ENCODE data around the gene TM4SF4. TPM values are rescaled to one million over a fixed set of nuclear protein-coding genes. Genes with fewer than 3 reads are reported as not detected.

TM4SF4 gene
- total RNA-seq, 4 donors from 2014 or later, result 3.4 TPM; not detected in 3

- Histone ChIP-seq H3K27me3 (no peaks in the 10 kb centered on the region), H3K4me3 (replicated peaks in 1 of 3) (no peak overlapping the region), H3K9me3 (no peaks in the 10 kb centered on the region), H3K36me3 (no peaks in the 10 kb centered on the region), H3K4me1 (peaks cover 39 to 66% of the 10 kb centered on the region in 2 donors), H3K27ac (peak overlapping the region; percentile 68 to 95 (median 84))
- intact Hi-C loops (cut with DNase I), result loop anchor here (10.0 kb wide), 1 partner anchor 51 kb away; no protein-coding TSS in a partner anchor
- DNase-seq, result no peak
- 92 to 94% methylated on average over 4 of the region's 4 CpGs for WGBS, 2 donors
- TF ChIP-seq POLR2A (IDR thresholded peaks at IDR 0.05) (no peak), CTCF (IDR thresholded peaks at IDR 0.05) (no peak)
Observed at GRCh38 chr3:149534082-149534481, 59.6 kb downstream of the TM4SF4 start.

- DNase-seq, result peak; percentile 85 to 89
- Histone ChIP-seq H3K36me3 (no peaks in the 10 kb centered on the region), H3K27ac (peak overlapping the region; percentile 80 to 95 (median 84)), H3K4me3 (replicated peaks in 1 of 3) (no peak overlapping the region), H3K27me3 (no peaks in the 10 kb centered on the region), H3K9me3 (no peaks in the 10 kb centered on the region), H3K4me1 (peaks cover 39 to 73% of the 10 kb centered on the region in 2 donors)
- WGBS, 2 donors, result 27 to 28% methylated on average over 3 of the region's 3 CpGs
- intact Hi-C loops (cut with DNase I), result loop anchor here (10.0 kb wide), 1 partner anchor 50 kb away; no protein-coding TSS in a partner anchor
- TF ChIP-seq CTCF (IDR thresholded peaks at IDR 0.05) (no peak), POLR2A (IDR thresholded peaks at IDR 0.05) (peak in 1 of 2 donors; percentile 34)
Observed at GRCh38 chr3:149534671-149535332, 60.3 kb downstream of the TM4SF4 start.

GRCh38 chr3:149535333-149535685 lies 60.8 kb downstream of the TM4SF4 start:
- Histone ChIP-seq H3K4me1 (peaks cover 39 to 77% of the 10 kb centered on the region in 2 donors), H3K9me3 (no peaks in the 10 kb centered on the region), H3K27ac (peak overlapping the region; percentile 80 to 95 (median 84)), H3K36me3 (no peaks in the 10 kb centered on the region), H3K4me3 (replicated peaks in 1 of 3) (no peak overlapping the region), H3K27me3 (no peaks in the 10 kb centered on the region)
- WGBS, 2 donors, result 32 to 37% methylated on average over 8 of the region's 8 CpGs
- intact Hi-C loops (cut with DNase I), result loop anchor here (10.0 kb wide), 1 partner anchor 49 kb away; no protein-coding TSS in a partner anchor
- DNase-seq, result no peak
- TF ChIP-seq CTCF (IDR thresholded peaks at IDR 0.05) (no peak), POLR2A (IDR thresholded peaks at IDR 0.05) (no peak)

GRCh38 chr3:149536429-149536828 lies 61.9 kb downstream of the TM4SF4 start:
- H3K4me3 ChIP-seq (replicated peaks in 1 of 3), result no peak overlapping the region
- H3K27ac ChIP-seq, result peak overlapping the region; percentile 80 to 95 (median 84)
- no peaks in the 10 kb centered on the region for H3K36me3 ChIP-seq
- peak; percentile 94 to 97 for DNase-seq
- TF ChIP-seq CTCF (IDR thresholded peaks at IDR 0.05) (no peak), POLR2A (IDR thresholded peaks at IDR 0.05) (no peak)
- 23 to 27% methylated on average over 11 of the region's 11 CpGs for WGBS, 2 donors
- H3K9me3 ChIP-seq, result no peaks in the 10 kb centered on the region
- peaks cover 43 to 85% of the 10 kb centered on the region in 2 donors for H3K4me1 ChIP-seq
- no peaks in the 10 kb centered on the region for H3K27me3 ChIP-seq
- intact Hi-C loops (cut with DNase I), result loop anchor here (10.0 kb wide), 1 partner anchor 48 kb away; no protein-coding TSS in a partner anchor

- 97 to 100% methylated on average over 1 of the region's 1 CpG for WGBS, 2 donors
- TF ChIP-seq POLR2A (IDR thresholded peaks at IDR 0.05) (no peak), CTCF (IDR thresholded peaks at IDR 0.05) (no peak)
- H3K36me3 ChIP-seq, result peaks cover 3 to 7% of the 10 kb centered on the region in 2 donors
- H3K4me1 ChIP-seq, result peaks cover 35 to 66% of the 10 kb centered on the region in 2 donors
- H3K4me3 ChIP-seq (replicated peaks in 1 of 3), result no peak overlapping the region
- H3K9me3 ChIP-seq, result no peaks in the 10 kb centered on the region
- H3K27ac ChIP-seq, result no peak overlapping the region
- no peaks in the 10 kb centered on the region for H3K27me3 ChIP-seq
- DNase-seq, result no peak
- intact Hi-C loops (cut with DNase I), result loop anchor here (10.0 kb wide), 1 partner anchor 46 kb away; no protein-coding TSS in a partner anchor
Observed at GRCh38 chr3:149538371-149538770, 63.9 kb downstream of the TM4SF4 start.
